ENCODE data around the gene SEL1L3.

The SEL1L3 gene

GRCh38 chr4:25815586-25815985 is 47.2 kb downstream of the SEL1L3 start:
- no peak for DNase-seq

- DNase-seq, result no peak
These were observed 48.3 kb downstream of the SEL1L3 start for GRCh38 chr4:25814301-25815136.

GRCh38 chr4:25813448-25814106 is 49.2 kb downstream of the SEL1L3 start:
- DNase-seq, result no peak

- no peak for DNase-seq
These were observed 50.9 kb downstream of the SEL1L3 start for GRCh38 chr4:25811841-25812240.

- DNase-seq, result no peak
These were observed 51.5 kb downstream of the SEL1L3 start for GRCh38 chr4:25811374-25811690.

GRCh38 chr4:25810461-25811373 is 52.1 kb downstream of the SEL1L3 start:
- no peak for DNase-seq

GRCh38 chr4:25809996-25810395 is 52.8 kb downstream of the SEL1L3 start:
- DNase-seq, result no peak

- no peak for DNase-seq
These were observed 55.6 kb downstream of the SEL1L3 start for GRCh38 chr4:25807102-25807728.

- no peak for DNase-seq
These were observed 57.4 kb downstream of the SEL1L3 start for GRCh38 chr4:25805255-25805860.

- no peak for DNase-seq
These were observed 59.0 kb downstream of the SEL1L3 start for GRCh38 chr4:25803720-25804225.

- DNase-seq, result no peak
These were observed 61.2 kb downstream of the SEL1L3 start for GRCh38 chr4:25801594-25801993.

GRCh38 chr4:25800245-25800644 is 62.5 kb downstream of the SEL1L3 start:
- DNase-seq, result no peak

- DNase-seq, result no peak
These were observed 63.3 kb downstream of the SEL1L3 start for GRCh38 chr4:25799522-25799921.

- DNase-seq, result no peak
These were observed 65.7 kb downstream of the SEL1L3 start for GRCh38 chr4:25797136-25797535.

- DNase-seq, result no peak
These were observed 67.0 kb downstream of the SEL1L3 start for GRCh38 chr4:25795566-25796454.

- DNase-seq, result no peak
These were observed 67.7 kb downstream of the SEL1L3 start for GRCh38 chr4:25795091-25795490.

- no peak for DNase-seq
These were observed 69.9 kb downstream of the SEL1L3 start for GRCh38 chr4:25792876-25793275.

- DNase-seq, result no peak
These were observed 70.5 kb downstream of the SEL1L3 start for GRCh38 chr4:25792200-25792791.

GRCh38 chr4:25790024-25790423 is 72.8 kb downstream of the SEL1L3 start:
- no peak for DNase-seq

- DNase-seq, result no peak
These were observed 74.0 kb downstream of the SEL1L3 start for GRCh38 chr4:25788703-25789238.

Measured in CD4-positive, alpha-beta T cell treated with Interleukin-15 for 1 hour (primary cell).